ENCODE measurements around the gene REEP1. TPM values are rescaled to one million over a fixed set of nuclear protein-coding genes. Genes with fewer than 3 reads are reported as not detected.

The REEP1 gene
- total RNA-seq, 1 experiment from 2014 or later = 5.3 TPM

GRCh38 chr2:86174445-86174844 lies 163.0 kb downstream of the REEP1 start:
- no peak for TF ChIP-seq CTCF (IDR thresholded peaks at IDR 0.05; ENCODE audit: unreplicated experiment)
- Mint-ChIP-seq H3K36me3 (ENCODE audit: insufficient read depth, unreplicated experiment) (peaks cover 20% of the 10 kb centered on the region), H3K4me3 (ENCODE audit: low read depth, unreplicated experiment) (no peak overlapping the region), H3K4me1 (ENCODE audit: low read depth, unreplicated experiment) (peaks cover 8% of the 10 kb centered on the region), H3K27me3 (ENCODE audit: unreplicated experiment) (no peaks in the 10 kb centered on the region), H3K27ac (ENCODE audit: unreplicated experiment) (no peak overlapping the region), H3K9me3 (ENCODE audit: low read depth, unreplicated experiment) (no peaks in the 10 kb centered on the region)
- no TSS peak for BruUV-seq (replicated peaks)
- intact Hi-C loops (cut with micrococcal nuclease; ENCODE audit: unreplicated experiment) = no loop called here
- CTCF ChIA-PET = no interaction called here
- DNase-seq = no peak

DNA sequence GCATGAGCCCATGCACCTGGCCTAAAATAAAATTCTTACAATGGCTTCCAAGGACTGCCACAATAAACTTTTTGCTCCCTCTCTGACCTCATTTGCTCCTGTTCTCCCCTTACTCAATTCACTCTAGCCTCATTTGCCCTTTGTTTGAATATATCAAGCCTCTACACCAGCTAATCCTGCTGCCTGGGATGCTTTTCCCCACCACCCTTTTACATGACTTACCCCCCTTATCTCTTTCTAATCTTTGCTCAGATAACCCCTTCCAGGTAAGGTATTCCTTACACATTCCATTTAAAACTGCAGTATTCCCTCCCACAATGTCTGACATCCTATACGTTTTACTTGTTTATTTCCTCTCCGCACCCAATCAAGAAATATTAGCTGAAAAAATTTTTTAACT lies 164.8 kb downstream of the REEP1 start:
- TF ChIP-seq CTCF (IDR thresholded peaks at IDR 0.05; ENCODE audit: unreplicated experiment) = no peak
- peaks cover 8% of the 10 kb centered on the region for H3K4me1 Mint-ChIP-seq (ENCODE audit: low read depth, unreplicated experiment)
- no peaks in the 10 kb centered on the region for H3K27me3 Mint-ChIP-seq (ENCODE audit: unreplicated experiment)
- intact Hi-C loops (cut with micrococcal nuclease; ENCODE audit: unreplicated experiment) = no loop called here
- H3K4me3 Mint-ChIP-seq (ENCODE audit: low read depth, unreplicated experiment) = no peak overlapping the region
- BruUV-seq (replicated peaks) = no TSS peak
- H3K9me3 Mint-ChIP-seq (ENCODE audit: low read depth, unreplicated experiment) = no peaks in the 10 kb centered on the region
- no peak overlapping the region for H3K27ac Mint-ChIP-seq (ENCODE audit: unreplicated experiment)
- no peak for DNase-seq
- CTCF ChIA-PET = no interaction called here
- peaks cover 34% of the 10 kb centered on the region for H3K36me3 Mint-ChIP-seq (ENCODE audit: insufficient read depth, unreplicated experiment)

DNA sequence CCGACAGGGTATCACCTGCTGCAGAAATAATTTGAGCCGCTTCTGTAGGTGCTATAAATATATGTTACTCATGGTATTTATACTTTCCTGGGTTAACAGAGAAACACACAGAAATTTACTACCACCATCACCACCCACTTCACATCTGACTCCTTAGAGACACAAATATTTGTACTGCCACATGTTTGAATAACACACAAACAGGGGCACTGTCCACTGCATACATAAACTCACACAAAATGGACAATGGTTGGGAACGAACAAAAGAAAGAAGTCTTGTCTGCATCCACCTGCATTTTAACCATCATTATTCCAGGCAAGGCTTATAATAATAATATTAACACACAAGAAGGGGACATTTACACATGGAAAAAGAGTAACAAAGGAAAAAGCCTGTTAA lies 166.1 kb downstream of the REEP1 start:
- Mint-ChIP-seq H3K4me1 (ENCODE audit: low read depth, unreplicated experiment) (peaks cover 5% of the 10 kb centered on the region), H3K4me3 (ENCODE audit: low read depth, unreplicated experiment) (no peak overlapping the region), H3K27me3 (ENCODE audit: unreplicated experiment) (no peaks in the 10 kb centered on the region), H3K9me3 (ENCODE audit: low read depth, unreplicated experiment) (no peaks in the 10 kb centered on the region), H3K36me3 (ENCODE audit: insufficient read depth, unreplicated experiment) (peaks cover 35% of the 10 kb centered on the region), H3K27ac (ENCODE audit: unreplicated experiment) (no peak overlapping the region)
- intact Hi-C loops (cut with micrococcal nuclease; ENCODE audit: unreplicated experiment) = no loop called here
- no peak for DNase-seq
- CTCF ChIA-PET = no interaction called here
- BruUV-seq (replicated peaks) = no TSS peak
- TF ChIP-seq CTCF (IDR thresholded peaks at IDR 0.05; ENCODE audit: unreplicated experiment) = no peak

GRCh38 chr2:86170449-86170848 lies 167.0 kb downstream of the REEP1 start:
- TF ChIP-seq CTCF (IDR thresholded peaks at IDR 0.05; ENCODE audit: unreplicated experiment) = no peak
- intact Hi-C loops (cut with micrococcal nuclease; ENCODE audit: unreplicated experiment) = no loop called here
- no TSS peak for BruUV-seq (replicated peaks)
- Mint-ChIP-seq H3K27me3 (ENCODE audit: unreplicated experiment) (no peaks in the 10 kb centered on the region), H3K9me3 (ENCODE audit: low read depth, unreplicated experiment) (no peaks in the 10 kb centered on the region), H3K36me3 (ENCODE audit: insufficient read depth, unreplicated experiment) (peaks cover 35% of the 10 kb centered on the region), H3K27ac (ENCODE audit: unreplicated experiment) (no peak overlapping the region), H3K4me1 (ENCODE audit: low read depth, unreplicated experiment) (no peaks in the 10 kb centered on the region), H3K4me3 (ENCODE audit: low read depth, unreplicated experiment) (no peak overlapping the region)
- no peak for DNase-seq
- CTCF ChIA-PET = no interaction called here

Small RNAs within 50 kb of the gene (microRNA-seq; reads per million reads assigned to microRNA genes)
- not detected for gene MIR4779

Other genes with a start within 250 kb of the REEP1 start
- gene POLR1A, start 231.7 kb downstream of the REEP1 start, total RNA-seq (2022) = 58.3 and 65.5 TPM in 2 replicates
- gene PTCD3, start 231.4 kb downstream of the REEP1 start, total RNA-seq (2022) = 113 and 126 TPM in 2 replicates
- gene IMMT, start 142.2 kb downstream of the REEP1 start, total RNA-seq (2022) = 86.7 and 88.7 TPM in 2 replicates
- gene MRPL35, start 138.2 kb downstream of the REEP1 start, total RNA-seq (2022) = 36.2 and 41.5 TPM in 2 replicates
- 35.5 and 37.8 TPM in 2 replicates for gene KDM3A, start 103.7 kb upstream of the REEP1 start, total RNA-seq (2022)
- gene CHMP3, start 225.8 kb upstream of the REEP1 start, total RNA-seq (2022) = 126 and 127 TPM in 2 replicates